ENCODE data around the gene PPM1F.

GRCh38 chr22:21952586-21953571 lies at the start of gene PPM1F:
- TF ChIP-seq FOXK2 (IDR thresholded peaks at IDR 0.05) (no peak), PKNOX1 (IDR thresholded peaks at IDR 0.05) (no peak), BHLHE40 (IDR thresholded peaks at IDR 0.05; ENCODE audit: borderline replicate concordance) (no peak), ARNT (IDR thresholded peaks at IDR 0.05) (no peak), NFRKB (IDR thresholded peaks at IDR 0.05) (no peak), FOXM1 (IDR thresholded peaks at IDR 0.05; ENCODE audit: borderline replicate concordance) (peak; percentile 46; the same call in 1 of the 2 replicates)
